RKO (cell line): ENCODE results near the gene LHPP.
A peak's percentile ranks its signal among the peaks of the same experiment; 100 is the strongest.
"Not testable (repeated sequence)": the region's sequence is repeated elsewhere in the genome, so short reads cannot be mapped to it uniquely, and the experiment has no call there.

Source experiments
- DNase-seq: peaks from one replicate; pipeline ENCODE4 v3.0.0-alpha.2; 2016; ENCODE audit warnings: low spot score

Gene LHPP

GRCh38 chr10:124461642-124462347 is at the start of gene LHPP:
Gene LHPP, plus strand, starts transcription at chr10:124461823. Its CDS starts 40 bp downstream, at chr10:124461863.
- DNase-seq: peak; percentile 87

GRCh38 chr10:124414076-124414475 is 47.5 kb upstream of the LHPP start:
- no peak for DNase-seq

GRCh38 chr10:124415210-124415609 is 46.4 kb upstream of the LHPP start:
- DNase-seq: no peak

- DNase-seq: no peak
These were observed 44.9 kb upstream of the LHPP start for GRCh38 chr10:124416733-124417132.

- DNase-seq: peak; percentile 69
These were observed 43.5 kb upstream of the LHPP start for GRCh38 chr10:124417895-124418725.

GRCh38 chr10:124418726-124419501 is 42.7 kb upstream of the LHPP start, which contains the start of gene OAT:
Gene OAT, minus strand, starts transcription at chr10:124418923. Its CDS starts 6,752 bp downstream, at chr10:124412171.
- peak; percentile 95 for DNase-seq

GRCh38 chr10:124419635-124420034 is 42.0 kb upstream of the LHPP start:
- DNase-seq: no peak

GRCh38 chr10:124420254-124420653 is 41.4 kb upstream of the LHPP start:
- DNase-seq: no peak

GRCh38 chr10:124422742-124423141 is 38.9 kb upstream of the LHPP start:
- DNase-seq: no peak

GRCh38 chr10:124423813-124424212 is 37.8 kb upstream of the LHPP start:
- DNase-seq: no peak

GRCh38 chr10:124425227-124425962 is 36.2 kb upstream of the LHPP start:
- DNase-seq: no peak

GRCh38 chr10:124428207-124428777 is 33.3 kb upstream of the LHPP start:
- DNase-seq: no peak

- no peak for DNase-seq
These were observed 32.0 kb upstream of the LHPP start for GRCh38 chr10:124429576-124429975.

- no peak for DNase-seq
These were observed 31.5 kb upstream of the LHPP start for GRCh38 chr10:124430077-124430476.

GRCh38 chr10:124433461-124433860 is 28.2 kb upstream of the LHPP start:
- DNase-seq: no peak

GRCh38 chr10:124435683-124436082 is 25.9 kb upstream of the LHPP start:
- not testable (repeated sequence) for DNase-seq

- DNase-seq: no peak
These were observed 25.4 kb upstream of the LHPP start for GRCh38 chr10:124436191-124436638.

- DNase-seq: not testable (repeated sequence)
These were observed 19.9 kb upstream of the LHPP start for GRCh38 chr10:124441694-124442093.

GRCh38 chr10:124446830-124447750 is 14.5 kb upstream of the LHPP start:
- no peak for DNase-seq
